Measurements from ENCODE around the gene IFI30.
A peak's percentile ranks its signal among the peaks of the same experiment; 100 is the strongest.

- TF ChIP-seq CTCF (conservative IDR thresholded peaks at IDR 0.05; ENCODE audit: low read depth in 2 of 2) (peak; percentile 67 to 81), CREB1 (CRISPR knock-in tag; IDR thresholded peaks at IDR 0.05; ENCODE audit: low read depth) (no peak), EZH2phosphoT487 (IDR thresholded peaks at IDR 0.05; ENCODE audit: unreplicated experiment) (no peak), REST (IDR thresholded peaks at IDR 0.05; ENCODE audit: unreplicated experiment) (no peak), POLR2AphosphoS5 (IDR thresholded peaks at IDR 0.05; ENCODE audit: low read depth) (no peak), EZH2 (IDR thresholded peaks at IDR 0.05; ENCODE audit: low read depth, unreplicated experiment) (no peak), STAT1 (IDR thresholded peaks at IDR 0.05; ENCODE audit: unreplicated experiment) (no peak), ZNF331 (CRISPR knock-in tag; IDR thresholded peaks at IDR 0.05; ENCODE audit: low read depth) (no peak), ZNF462 (CRISPR knock-in tag; IDR thresholded peaks at IDR 0.05) (no peak), NANOG (IDR thresholded peaks at IDR 0.05; ENCODE audit: borderline replicate concordance) (no peak)
Observed at GRCh38 chr19:18208098-18208951, 34.7 kb downstream of the IFI30 start.

Measured in GM23338 (cell line).